GM23338 (cell line): ENCODE data around the gene SPATA18.

Experiments used
- CTCF ChIP-seq, 2 experiments: fragments of 200-600 bp in 1 of 2; sonication (generic) in 1 of 2; conservative IDR thresholded peaks; 2 replicates each; pipeline versions ENCODE4 v1.5.1 to v1.6.1; 2016 to 2017; ENCODE audit warnings: antibody characterized with exemption in 2 of 2, low read depth in 2 of 2, mild to moderate bottlenecking in 2 of 2, moderate library complexity in 1 of 2
- NANOG ChIP-seq: IDR thresholded peaks from 2 replicates; pipeline ENCODE4 v1.6.1; 2016; ENCODE audit warnings: antibody characterized with exemption, borderline replicate concordance
- POLR2AphosphoS5 ChIP-seq: IDR thresholded peaks from 2 replicates; pipeline ENCODE4 v1.6.1; 2016; ENCODE audit warnings: antibody characterized with exemption, low read depth
- REST ChIP-seq: IDR thresholded peaks from one replicate; pipeline ENCODE4 v1.6.1; 2018; ENCODE audit warnings: antibody characterized with exemption; ENCODE audit not compliant: unreplicated experiment
- ZNF114 ChIP-seq: fragments of 250-450 bp; sonication (Bioruptor Pico); IDR thresholded peaks from 2 replicates; pipeline ENCODE4 v1.5.0; 2020; ENCODE audit warnings: mild to moderate bottlenecking, moderate library complexity

GRCh38 chr4:52112411-52112810 is 61.3 kb downstream of the SPATA18 start:
- no peak for TF ChIP-seq CTCF (conservative IDR thresholded peaks at IDR 0.05; ENCODE audit: low read depth in 2 of 2)
- no peak for TF ChIP-seq POLR2AphosphoS5
- no peak for TF ChIP-seq REST
- no peak for TF ChIP-seq NANOG
- no peak for TF ChIP-seq ZNF114 (CRISPR knock-in tag)
